Body of pancreas (tissue), 4 donors: ENCODE results near the gene TLDC2. TPM values are rescaled to one million over a fixed set of nuclear protein-coding genes. Genes with fewer than 3 reads are reported as not detected.

Source experiments
- ATAC-seq: fragments of 150-250 bp; one replicate; pipeline ENCODE4 v1.9.1; 2016
- DNase-seq, 4 donors: peaks; one replicate each; pipeline ENCODE4 v3.0.0-alpha.2; 2019
- H3K27ac ChIP-seq, 4 donors: fragments of 200-600 bp; sonication (generic); 1 replicate in 3 of 4; 2 replicates in 1 of 4; pipeline versions ENCODE4 v1.5.1 to v1.6.1; 2016 to 2019; ENCODE audit warnings: mild to moderate bottlenecking in 1 of 4, mixed read lengths in 1 of 4, moderate library complexity in 1 of 4
- H3K27me3 ChIP-seq, 2 donors: fragments of 200-600 bp; sonication (generic); one replicate each; pipeline ENCODE4 v1.6.0; 2016; ENCODE audit warnings: mild to moderate bottlenecking in 1 of 2
- H3K36me3 ChIP-seq, 2 donors: fragments of 200-600 bp; sonication (generic); replicated peaks in 1 of 2; 2 replicates each; pipeline ENCODE4 v1.5.1; 2016; ENCODE audit warnings: low read depth in 2 of 2; ENCODE audit not compliant: insufficient read depth in 1 of 2
- H3K4me1 ChIP-seq: fragments of 200-600 bp; sonication (generic); one replicate; pipeline ENCODE4 v1.6.0; 2016
- H3K4me3 ChIP-seq, 2 donors: fragments of 200-600 bp; sonication (generic); 1 replicate in 1 of 2; 2 replicates in 1 of 2; pipeline ENCODE4 v1.5.1; 2016 to 2019
- H3K9me3 ChIP-seq, 3 donors: fragments of 200-600 bp; sonication (generic); 1 replicate in 2 of 3; 2 replicates in 1 of 3; pipeline ENCODE4 v1.5.1; 2016
- POLR2A ChIP-seq, 3 donors: fragments of 450-650 bp; IDR thresholded peaks; one replicate each; pipeline ENCODE4 v1.6.1; 2016; ENCODE audit warnings: antibody characterized with exemption in 3 of 3, mild to moderate bottlenecking in 2 of 3
- WGBS, 2 donors: methylation state at CpG; one replicate each; pipeline ENCODE4 v1.1.5; 2017; 5-methylcytosine and 5-hydroxymethylcytosine counted together
- intact Hi-C: fragments of 100-400 bp; cut with DNase I; formaldehyde crosslinking; loops from one replicate; pipeline ENCODE4 v1.15.1; 2023
- total RNA-seq, 2 donors: library from RNA; depleted of rRNA; stranded (reverse); fragments of >200 nt; gene quantifications; one replicate each; pipeline ENCODE4 v1.1.0, GENCODE V29; 2016
- TF ChIP-seq, protein P1 (sequence below), 7 experiments: fragments of 450-650 bp in 4 of 7; fragments of 200-600 bp in 3 of 7; sonication (generic) in 3 of 7; IDR thresholded peaks; one replicate each; pipeline ENCODE4 v1.5.1; 2016 to 2019; ENCODE audit warnings: antibody characterized with exemption in 7 of 7

Gene TLDC2
- total RNA-seq, 2 donors from 2014 or later, result not detected

- Histone ChIP-seq H3K27me3 (no peaks in the 10 kb centered on the region), H3K9me3 (no peaks in the 10 kb centered on the region), H3K4me1 (peaks cover 12% of the 10 kb centered on the region), H3K36me3 (no peaks in the 10 kb centered on the region), H3K27ac (peak overlapping the region in 2 of 4 donors; percentile 39 to 50), H3K4me3 (no peak overlapping the region)
- TF ChIP-seq POLR2A (IDR thresholded peaks at IDR 0.05), result no peak
- TF ChIP-seq, protein P1, sequence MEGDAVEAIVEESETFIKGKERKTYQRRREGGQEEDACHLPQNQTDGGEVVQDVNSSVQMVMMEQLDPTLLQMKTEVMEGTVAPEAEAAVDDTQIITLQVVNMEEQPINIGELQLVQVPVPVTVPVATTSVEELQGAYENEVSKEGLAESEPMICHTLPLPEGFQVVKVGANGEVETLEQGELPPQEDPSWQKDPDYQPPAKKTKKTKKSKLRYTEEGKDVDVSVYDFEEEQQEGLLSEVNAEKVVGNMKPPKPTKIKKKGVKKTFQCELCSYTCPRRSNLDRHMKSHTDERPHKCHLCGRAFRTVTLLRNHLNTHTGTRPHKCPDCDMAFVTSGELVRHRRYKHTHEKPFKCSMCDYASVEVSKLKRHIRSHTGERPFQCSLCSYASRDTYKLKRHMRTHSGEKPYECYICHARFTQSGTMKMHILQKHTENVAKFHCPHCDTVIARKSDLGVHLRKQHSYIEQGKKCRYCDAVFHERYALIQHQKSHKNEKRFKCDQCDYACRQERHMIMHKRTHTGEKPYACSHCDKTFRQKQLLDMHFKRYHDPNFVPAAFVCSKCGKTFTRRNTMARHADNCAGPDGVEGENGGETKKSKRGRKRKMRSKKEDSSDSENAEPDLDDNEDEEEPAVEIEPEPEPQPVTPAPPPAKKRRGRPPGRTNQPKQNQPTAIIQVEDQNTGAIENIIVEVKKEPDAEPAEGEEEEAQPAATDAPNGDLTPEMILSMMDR (IDR thresholded peaks at IDR 0.05), result no peak
- DNase-seq (peak in 2 of 4 donors; percentile 54 to 55), ATAC-seq (peak; percentile 61)
- WGBS, 2 donors, result 77 to 85% methylated on average over 15 to 18 of the region's 18 CpGs
- intact Hi-C loops, result no loop called here
These were observed 28.8 kb upstream of the TLDC2 start for GRCh38 chr20:36847009-36847709.

- Histone ChIP-seq H3K4me1 (peaks cover 12% of the 10 kb centered on the region), H3K27me3 (no peaks in the 10 kb centered on the region), H3K4me3 (no peak overlapping the region), H3K36me3 (no peaks in the 10 kb centered on the region), H3K9me3 (no peaks in the 10 kb centered on the region), H3K27ac (peak overlapping the region in 2 of 4 donors; percentile 39 to 50)
- WGBS, 2 donors, result 77 to 85% methylated on average over 1 of the region's 1 CpG
- ATAC-seq (no peak), DNase-seq (no peak)
- no peak for TF ChIP-seq POLR2A (IDR thresholded peaks at IDR 0.05)
- TF ChIP-seq, protein P1 (IDR thresholded peaks at IDR 0.05), result no peak
- intact Hi-C loops, result no loop called here
These were observed 28.3 kb upstream of the TLDC2 start for GRCh38 chr20:36847710-36848040.

DNA sequence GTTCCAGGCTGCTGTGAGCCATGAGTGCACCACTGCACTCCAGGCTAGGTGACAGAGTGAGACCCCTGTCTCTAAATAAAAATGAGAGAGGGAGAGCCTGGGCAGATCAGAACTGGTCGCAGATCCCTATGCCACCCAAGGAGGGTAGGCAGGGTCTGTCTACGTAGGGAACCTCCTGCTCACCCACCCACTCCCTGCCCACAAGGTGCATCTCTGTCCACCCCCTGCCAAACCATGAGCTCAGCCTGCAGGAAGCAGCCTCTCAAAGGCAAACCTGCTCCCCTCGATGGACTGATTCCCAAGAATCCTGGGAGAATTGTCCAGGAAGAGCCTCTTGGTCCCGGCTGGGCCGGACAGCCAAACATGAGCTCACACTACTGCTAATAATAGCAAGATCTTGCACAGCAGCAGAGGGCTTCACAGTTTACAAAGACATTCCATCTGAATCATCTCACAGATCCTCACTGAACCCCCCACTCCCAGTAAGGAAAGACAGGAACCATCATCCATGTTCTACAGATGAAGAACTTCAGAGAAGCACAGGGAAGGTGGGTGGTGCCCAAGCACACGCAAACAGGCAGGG lies 27.8 kb upstream of the TLDC2 start:
- ATAC-seq (peak; percentile 22), DNase-seq (no peak)
- intact Hi-C loops, result no loop called here

DNA sequence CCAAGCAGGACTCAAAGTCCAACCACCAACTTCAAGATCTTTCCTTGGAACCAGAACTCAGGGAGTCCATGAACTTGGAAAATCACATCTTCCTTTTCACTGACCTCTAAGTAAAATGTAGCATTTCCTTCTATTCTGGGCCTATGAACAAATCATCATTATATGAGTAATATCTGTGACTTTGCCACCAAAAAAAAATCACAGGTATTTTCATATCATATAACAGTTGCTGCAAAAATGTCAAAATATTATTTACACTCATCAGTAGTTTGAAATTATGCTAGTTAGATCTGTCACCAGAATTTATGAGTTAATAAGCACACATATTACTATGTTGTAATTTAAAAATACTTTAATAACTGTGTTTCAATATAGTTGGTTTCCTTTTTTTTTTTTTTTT lies 27.3 kb upstream of the TLDC2 start:
- Histone ChIP-seq H3K27me3 (no peaks in the 10 kb centered on the region), H3K9me3 (no peaks in the 10 kb centered on the region), H3K36me3 (no peaks in the 10 kb centered on the region), H3K4me3 (no peak overlapping the region), H3K4me1 (peaks cover 7% of the 10 kb centered on the region), H3K27ac (peak overlapping the region in 2 of 4 donors; percentile 39 to 50)
- intact Hi-C loops, result no loop called here
- no peak for DNase-seq
- no peak for ATAC-seq
- TF ChIP-seq, protein P1 (IDR thresholded peaks at IDR 0.05), result no peak
- TF ChIP-seq POLR2A (IDR thresholded peaks at IDR 0.05), result no peak

More for the DNA sequence above, 27.8 kb upstream of the TLDC2 start:
- TF ChIP-seq, protein P1 (IDR thresholded peaks at IDR 0.05), result no peak
- TF ChIP-seq POLR2A (IDR thresholded peaks at IDR 0.05), result no peak
- Histone ChIP-seq H3K27me3 (no peaks in the 10 kb centered on the region), H3K27ac (peak overlapping the region in 2 of 4 donors; percentile 39 to 50), H3K9me3 (no peaks in the 10 kb centered on the region), H3K36me3 (no peaks in the 10 kb centered on the region), H3K4me1 (peaks cover 12% of the 10 kb centered on the region), H3K4me3 (no peak overlapping the region)
- 76 to 88% methylated on average over 2 to 6 of the region's 6 CpGs for WGBS, 2 donors
